Breast epithelium (tissue), 3 donors: ENCODE measurements around the gene PGAM5.

Experiments used
- POLR2A ChIP-seq: fragments of 450-650 bp; IDR thresholded peaks from one replicate; pipeline ENCODE4 v1.6.1; 2016; ENCODE audit warnings: antibody characterized with exemption, mild to moderate bottlenecking, moderate library complexity
- POLR2AphosphoS5 ChIP-seq, 3 donors: sonication (generic); formaldehyde crosslinking; IDR thresholded peaks; one replicate each; pipeline ENCODE4 v1.6.1; 2017; ENCODE audit warnings: antibody characterized with exemption in 3 of 3
- TF ChIP-seq, protein P1 (sequence below), 3 donors: fragments of 450-650 bp; IDR thresholded peaks; one replicate each; pipeline ENCODE4 v1.5.1; 2016 to 2017; ENCODE audit warnings: antibody characterized with exemption in 3 of 3, mild to moderate bottlenecking in 3 of 3, moderate library complexity in 3 of 3

DNA sequence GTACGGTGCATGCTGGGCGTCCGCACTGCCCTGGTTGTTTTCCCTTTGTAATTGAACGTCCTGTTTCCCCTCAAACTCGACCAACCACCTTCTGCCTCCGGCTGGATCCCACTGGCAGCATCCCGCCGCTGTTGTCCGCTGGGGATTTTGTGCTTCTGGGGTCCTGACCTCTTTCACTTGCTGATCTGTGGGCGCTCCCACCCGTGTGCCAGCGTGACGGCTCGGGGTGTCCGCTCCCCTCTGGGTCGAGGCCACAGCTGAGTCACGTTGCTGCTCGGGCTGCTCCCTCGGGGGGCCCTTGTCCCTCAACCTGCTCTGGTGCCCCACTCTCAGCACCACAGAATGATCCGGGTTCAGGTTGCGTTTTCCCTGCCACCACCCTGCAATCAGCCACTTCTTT lies 8.0 kb downstream of the PGAM5 start:
- TF ChIP-seq, protein P1, sequence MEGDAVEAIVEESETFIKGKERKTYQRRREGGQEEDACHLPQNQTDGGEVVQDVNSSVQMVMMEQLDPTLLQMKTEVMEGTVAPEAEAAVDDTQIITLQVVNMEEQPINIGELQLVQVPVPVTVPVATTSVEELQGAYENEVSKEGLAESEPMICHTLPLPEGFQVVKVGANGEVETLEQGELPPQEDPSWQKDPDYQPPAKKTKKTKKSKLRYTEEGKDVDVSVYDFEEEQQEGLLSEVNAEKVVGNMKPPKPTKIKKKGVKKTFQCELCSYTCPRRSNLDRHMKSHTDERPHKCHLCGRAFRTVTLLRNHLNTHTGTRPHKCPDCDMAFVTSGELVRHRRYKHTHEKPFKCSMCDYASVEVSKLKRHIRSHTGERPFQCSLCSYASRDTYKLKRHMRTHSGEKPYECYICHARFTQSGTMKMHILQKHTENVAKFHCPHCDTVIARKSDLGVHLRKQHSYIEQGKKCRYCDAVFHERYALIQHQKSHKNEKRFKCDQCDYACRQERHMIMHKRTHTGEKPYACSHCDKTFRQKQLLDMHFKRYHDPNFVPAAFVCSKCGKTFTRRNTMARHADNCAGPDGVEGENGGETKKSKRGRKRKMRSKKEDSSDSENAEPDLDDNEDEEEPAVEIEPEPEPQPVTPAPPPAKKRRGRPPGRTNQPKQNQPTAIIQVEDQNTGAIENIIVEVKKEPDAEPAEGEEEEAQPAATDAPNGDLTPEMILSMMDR (IDR thresholded peaks at IDR 0.05): no peak
- no peak for TF ChIP-seq POLR2AphosphoS5 (IDR thresholded peaks at IDR 0.05)
- TF ChIP-seq POLR2A: no peak
